OCI-LY1 (cell line): ENCODE results near the gene ABCG8.

Experiments
- EZH2 ChIP-seq: fragments of 200-600 bp; sonication (generic), shearing (Covaris generic); IDR thresholded peaks from 2 replicates; pipeline ENCODE4 v1.8.0; 2017; ENCODE audit warnings: borderline replicate concordance, mixed run types, mild to moderate bottlenecking, antibody characterized with exemption, low read length, moderate library complexity, mixed read lengths
- TF ChIP-seq, protein P1 (sequence below): fragments of 200-600 bp; sonication (generic), shearing (Covaris generic); IDR thresholded peaks from 2 replicates; pipeline ENCODE4 v1.5.1; 2017; ENCODE audit warnings: mild to moderate bottlenecking, antibody characterized with exemption, low read length, moderate library complexity, mixed read lengths

DNA sequence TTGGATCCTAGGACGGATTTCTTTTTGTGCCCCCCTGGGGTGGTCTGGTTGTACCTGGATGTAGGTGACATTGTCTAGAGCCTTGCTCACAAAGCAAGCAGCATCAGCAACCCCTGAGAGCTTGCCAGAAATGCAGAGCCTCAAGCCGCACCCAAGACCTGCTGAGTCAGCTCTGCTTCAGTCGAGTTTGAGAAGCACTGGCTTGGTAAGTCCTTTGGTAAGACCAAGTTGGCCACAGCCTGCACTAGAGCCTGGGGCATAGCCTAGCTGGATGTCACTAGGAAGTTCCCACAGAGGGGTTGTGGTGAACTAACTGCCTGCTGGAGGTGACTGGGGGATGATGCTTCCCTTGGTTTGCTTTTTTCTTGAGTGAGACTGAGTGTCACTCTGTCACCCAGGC is 6.3 kb upstream of the ABCG8 start:
- no peak for TF ChIP-seq EZH2
- TF ChIP-seq, protein P1, sequence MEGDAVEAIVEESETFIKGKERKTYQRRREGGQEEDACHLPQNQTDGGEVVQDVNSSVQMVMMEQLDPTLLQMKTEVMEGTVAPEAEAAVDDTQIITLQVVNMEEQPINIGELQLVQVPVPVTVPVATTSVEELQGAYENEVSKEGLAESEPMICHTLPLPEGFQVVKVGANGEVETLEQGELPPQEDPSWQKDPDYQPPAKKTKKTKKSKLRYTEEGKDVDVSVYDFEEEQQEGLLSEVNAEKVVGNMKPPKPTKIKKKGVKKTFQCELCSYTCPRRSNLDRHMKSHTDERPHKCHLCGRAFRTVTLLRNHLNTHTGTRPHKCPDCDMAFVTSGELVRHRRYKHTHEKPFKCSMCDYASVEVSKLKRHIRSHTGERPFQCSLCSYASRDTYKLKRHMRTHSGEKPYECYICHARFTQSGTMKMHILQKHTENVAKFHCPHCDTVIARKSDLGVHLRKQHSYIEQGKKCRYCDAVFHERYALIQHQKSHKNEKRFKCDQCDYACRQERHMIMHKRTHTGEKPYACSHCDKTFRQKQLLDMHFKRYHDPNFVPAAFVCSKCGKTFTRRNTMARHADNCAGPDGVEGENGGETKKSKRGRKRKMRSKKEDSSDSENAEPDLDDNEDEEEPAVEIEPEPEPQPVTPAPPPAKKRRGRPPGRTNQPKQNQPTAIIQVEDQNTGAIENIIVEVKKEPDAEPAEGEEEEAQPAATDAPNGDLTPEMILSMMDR = no peak
